Keratinocyte (primary cell): ENCODE measurements around the gene PTPRN2. TPM values are rescaled to one million over a fixed set of nuclear protein-coding genes. Genes with fewer than 3 reads are reported as not detected.

ENCODE experiments used
- DNase-seq: peaks from one replicate; pipeline ENCODE4 v3.0.0-alpha.2; 2011; ENCODE audit warnings: low read depth, missing footprints, low spot score
- FAIRE-seq: peaks from 2 replicates; lab custom pipeline; 2011; peaks lifted over from hg19 to GRCh38; lab: Jason Lieb, UNC
- H2AFZ ChIP-seq: 2 replicates; pipeline ENCODE4 v1.6.0; 2012; ENCODE audit warnings: low read length, control low read depth, inconsistent platforms; ENCODE audit not compliant: control insufficient read depth
- H3K27ac ChIP-seq: 2 replicates; pipeline ENCODE4 v1.5.1; 2011; ENCODE audit warnings: low read length; ENCODE audit not compliant: control insufficient read depth, insufficient read depth
- H3K27me3 ChIP-seq: 3 replicates; pipeline ENCODE4 v1.6.0; 2011; ENCODE audit warnings: low read length; ENCODE audit not compliant: control insufficient read depth, insufficient read depth; ENCODE audit errors: extremely low read depth
- H3K36me3 ChIP-seq, 2 experiments: 2 replicates in 1 of 2; 3 replicates in 1 of 2; pipeline ENCODE4 v1.5.1; 2011; ENCODE audit warnings: low read length in 2 of 2, mild to moderate bottlenecking in 1 of 2; ENCODE audit not compliant: control insufficient read depth in 2 of 2, insufficient read depth in 2 of 2; ENCODE audit errors: extremely low read depth in 1 of 2
- H3K4me1 ChIP-seq: 3 replicates; pipeline ENCODE4 v1.5.1; 2011; ENCODE audit warnings: low read length; ENCODE audit not compliant: control insufficient read depth, insufficient read depth; ENCODE audit errors: extremely low read depth
- H3K4me2 ChIP-seq: 3 replicates; pipeline ENCODE4 v1.6.0; 2011; ENCODE audit warnings: low read depth, low read length; ENCODE audit not compliant: control insufficient read depth, insufficient read depth; ENCODE audit errors: extremely low read depth
- H3K4me3 ChIP-seq, 3 experiments: fragments of 200-600 bp in 1 of 3; sonication (generic) in 1 of 3; 2 replicates in 2 of 3; 3 replicates in 1 of 3; pipeline ENCODE4 v1.5.1; 2011 to 2016; ENCODE audit warnings: low read length in 3 of 3, mild to moderate bottlenecking in 3 of 3, control low read depth in 2 of 3, inconsistent platforms in 1 of 3, low read depth in 1 of 3, mixed read lengths in 1 of 3, mixed run types in 1 of 3, moderate library complexity in 1 of 3; ENCODE audit not compliant: control insufficient read depth in 2 of 3, insufficient read depth in 2 of 3; ENCODE audit errors: extremely low read depth in 1 of 3
- H3K79me2 ChIP-seq: 2 replicates; pipeline ENCODE4 v1.6.0; 2012; ENCODE audit warnings: low read length; ENCODE audit not compliant: control insufficient read depth, insufficient read depth
- H3K9ac ChIP-seq: 3 replicates; pipeline ENCODE4 v1.6.0; 2011; ENCODE audit warnings: low read length; ENCODE audit not compliant: control insufficient read depth, insufficient read depth; ENCODE audit errors: extremely low read depth
- H3K9me1 ChIP-seq: 3 replicates; pipeline ENCODE4 v1.6.0; 2011; ENCODE audit warnings: low read length; ENCODE audit not compliant: control insufficient read depth, insufficient read depth; ENCODE audit errors: extremely low read depth
- H3K9me3 ChIP-seq: 2 replicates; pipeline ENCODE4 v1.5.1; 2012; ENCODE audit warnings: low read depth, low read length; ENCODE audit not compliant: control insufficient read depth
- H4K20me1 ChIP-seq: 3 replicates; pipeline ENCODE4 v1.6.0; 2011; ENCODE audit warnings: low read length; ENCODE audit not compliant: control insufficient read depth, insufficient read depth; ENCODE audit errors: extremely low read depth
- CTCF ChIP-seq, 3 experiments: IDR thresholded peaks in 1 of 3; conservative IDR thresholded peaks in 1 of 3; optimal IDR thresholded peaks in 1 of 3; 2 replicates in 2 of 3; 3 replicates in 1 of 3; pipeline versions ENCODE3 to v1.5.1; 2011; ENCODE audit warnings: low read length in 3 of 3, mild to moderate bottlenecking in 3 of 3, moderate library complexity in 2 of 3, control low read depth in 1 of 3, inconsistent platforms in 1 of 3; ENCODE audit not compliant: insufficient read depth in 2 of 3; ENCODE audit errors: extremely low read depth in 1 of 3
- EZH2 ChIP-seq: IDR thresholded peaks from one replicate; pipeline ENCODE4 v1.6.1; 2012; ENCODE audit warnings: inconsistent platforms, mild to moderate bottlenecking, low read length, moderate library complexity
- dilution Hi-C: fragments of 300-500 bp; cut with MboI; formaldehyde crosslinking; loops from one replicate; pipeline ENCODE4 v1.7.0; 2020; ENCODE audit warnings: low sequenced_read_pairs; ENCODE audit not compliant: extremely low pct_ligation_motif_present
- polyA plus RNA-seq, 5 experiments: library from polyadenylated mRNA; depleted of rRNA in 3 of 5; stranded (reverse) in 3 of 5; stranded (forward) in 1 of 5; unstranded in 1 of 5; fragments of >200 nt; gene quantifications; 1 replicate in 1 of 5; 2 replicates in 3 of 5; 3 replicates in 1 of 5; pipeline versions ENCODE4 v1.2.1 to v1.2.3, GENCODE V29; 2011 to 2012; ENCODE audit warnings: missing spikeins in 2 of 5, low read depth in 1 of 5, low replicate concordance in 1 of 5

Gene PTPRN2
- polyA plus RNA-seq, 1 donor (not counting 4 experiments of a cell fraction or from before 2014, with no cell fraction given): not detected

DNA sequence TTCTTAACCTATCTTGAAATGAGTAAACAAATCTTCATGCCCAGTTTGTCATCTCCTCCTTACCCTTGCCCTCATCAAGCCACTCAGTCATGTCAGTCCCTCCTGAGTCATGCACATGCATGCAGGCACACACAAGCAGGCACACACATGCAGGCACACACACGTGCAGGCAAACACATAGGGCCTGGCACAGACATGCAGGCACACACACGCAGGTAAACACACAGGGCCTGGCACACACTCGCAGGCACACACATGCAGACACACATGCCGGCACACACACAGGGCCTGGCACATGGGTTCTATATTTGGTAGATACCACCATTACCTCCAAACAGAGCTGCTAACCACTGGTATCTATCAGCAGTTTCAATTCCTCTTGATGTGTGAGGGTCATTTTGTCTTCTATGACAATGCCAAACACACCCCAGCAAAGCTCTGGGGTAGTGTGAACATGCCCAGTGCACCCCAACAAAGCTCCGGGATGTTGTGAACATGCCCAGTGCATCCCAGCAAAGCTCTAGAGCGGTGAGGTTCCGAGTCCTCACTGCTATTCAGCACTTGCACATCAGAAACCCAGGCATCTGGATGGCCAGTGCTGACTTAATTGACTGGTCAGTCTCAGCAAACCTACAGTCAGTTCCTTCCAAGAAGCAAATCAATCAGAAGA, 563.8 kb downstream of the PTPRN2 start:
- DNase-seq: no peak
- Histone ChIP-seq H3K9ac (no peak overlapping the region), H3K9me1 (no peaks in the 10 kb centered on the region), H3K4me2 (no peak overlapping the region), H3K9me3 (peaks cover 10% of the 10 kb centered on the region), H3K79me2 (no peaks in the 10 kb centered on the region), H3K4me1 (no peaks in the 10 kb centered on the region), H2AFZ (no peak overlapping the region), H3K27me3 (no peaks in the 10 kb centered on the region), H4K20me1 (no peaks in the 10 kb centered on the region), H3K36me3 (no peaks in the 10 kb centered on the region), H3K27ac (no peak overlapping the region), H3K4me3 (no peak overlapping the region)
- TF ChIP-seq EZH2 (no peak), CTCF (optimal IDR thresholded peaks at IDR 0.05 in 1 of 3, IDR thresholded peaks at IDR 0.05 in 1 of 3, conservative IDR thresholded peaks at IDR 0.05 in 1 of 3; ENCODE audit: extremely low read depth in 1 of 3, insufficient read depth in 2 of 3, low read length in 3 of 3) (no peak)
- FAIRE-seq: no peak
- dilution Hi-C loops: no loop called here

DNA sequence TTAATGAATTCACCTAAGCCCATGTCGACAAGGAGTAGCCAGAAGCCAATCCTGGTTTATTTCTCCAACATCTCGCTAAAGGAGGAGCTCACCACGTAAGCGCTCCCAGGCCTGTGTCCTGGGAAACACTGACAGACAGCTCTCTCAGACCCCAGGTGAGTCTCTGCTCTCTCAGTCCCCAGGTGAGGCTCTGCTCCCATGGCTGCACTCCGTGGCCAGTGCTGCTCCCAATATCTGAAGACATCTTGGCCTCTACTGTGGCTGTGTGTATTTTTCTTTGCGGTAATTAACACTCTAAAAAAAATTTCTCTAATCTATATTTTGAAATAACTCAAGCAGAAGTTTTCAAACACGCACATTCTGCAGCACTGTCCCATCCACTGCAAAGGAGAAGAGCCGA, 564.5 kb downstream of the PTPRN2 start:
- Histone ChIP-seq H3K4me1 (no peaks in the 10 kb centered on the region), H4K20me1 (no peaks in the 10 kb centered on the region), H3K9me3 (peaks cover 10% of the 10 kb centered on the region), H2AFZ (no peak overlapping the region), H3K79me2 (no peaks in the 10 kb centered on the region), H3K4me3 (no peak overlapping the region), H3K36me3 (no peaks in the 10 kb centered on the region), H3K9ac (no peak overlapping the region), H3K27ac (no peak overlapping the region), H3K4me2 (no peak overlapping the region), H3K9me1 (no peaks in the 10 kb centered on the region), H3K27me3 (no peaks in the 10 kb centered on the region)
- dilution Hi-C loops: no loop called here
- DNase-seq (no peak), FAIRE-seq (no peak)
- TF ChIP-seq EZH2 (no peak), CTCF (optimal IDR thresholded peaks at IDR 0.05 in 1 of 3, IDR thresholded peaks at IDR 0.05 in 1 of 3, conservative IDR thresholded peaks at IDR 0.05 in 1 of 3; ENCODE audit: extremely low read depth in 1 of 3, insufficient read depth in 2 of 3, low read length in 3 of 3) (no peak)
